GM19324 (cell line): ENCODE measurements around the gene KCNE1.
"Not testable (repeated sequence)": the region's sequence is repeated elsewhere in the genome, so short reads cannot be mapped to it uniquely, and the experiment has no call there.

Experiments
- ATAC-seq: cut with Tn5 transposase; IDR thresholded peaks from one replicate; pipeline ENCODE4 v1.9.1; 2021; ENCODE audit warnings: mild to moderate bottlenecking, moderate library complexity; ENCODE audit not compliant: unreplicated experiment, low FRiP score

KCNE1 gene

GRCh38 chr21:34517039-34517438, 5.0 kb upstream of the KCNE1 start:
- no peak for ATAC-seq

- no peak for ATAC-seq
Measured at GRCh38 chr21:34514576-34515115, 2.6 kb upstream of the KCNE1 start.

GRCh38 chr21:34513129-34513675, 1.2 kb upstream of the KCNE1 start:
- no peak for ATAC-seq

GRCh38 chr21:34511181-34511580, 829 bp downstream of the KCNE1 start:
- no peak for ATAC-seq

- ATAC-seq, result no peak
Measured at GRCh38 chr21:34510148-34511142, 1.6 kb downstream of the KCNE1 start.

GRCh38 chr21:34509151-34509550, 2.9 kb downstream of the KCNE1 start:
- no peak for ATAC-seq

- ATAC-seq, result no peak
Measured at GRCh38 chr21:34504595-34504994, 7.4 kb downstream of the KCNE1 start.

- no peak for ATAC-seq
Measured at GRCh38 chr21:34502480-34503106, 9.4 kb downstream of the KCNE1 start.

- no peak for ATAC-seq
Measured at GRCh38 chr21:34501716-34502115, 10.3 kb downstream of the KCNE1 start.

GRCh38 chr21:34500191-34500590, 11.8 kb downstream of the KCNE1 start:
- ATAC-seq, result no peak

- no peak for ATAC-seq
Measured at GRCh38 chr21:34499116-34499515, 12.9 kb downstream of the KCNE1 start.

GRCh38 chr21:34498623-34499022, 13.4 kb downstream of the KCNE1 start:
- ATAC-seq, result no peak

GRCh38 chr21:34483854-34484253, 28.2 kb downstream of the KCNE1 start:
- ATAC-seq, result not testable (repeated sequence)

GRCh38 chr21:34483435-34483834, 28.6 kb downstream of the KCNE1 start:
- not testable (repeated sequence) for ATAC-seq

GRCh38 chr21:34467333-34467732, 44.7 kb downstream of the KCNE1 start:
- not testable (repeated sequence) for ATAC-seq

GRCh38 chr21:34459426-34459825, 52.6 kb downstream of the KCNE1 start:
- ATAC-seq, result not testable (repeated sequence)

GRCh38 chr21:34458266-34458665, 53.7 kb downstream of the KCNE1 start:
- ATAC-seq, result not testable (repeated sequence)

GRCh38 chr21:34456180-34456579, 55.8 kb downstream of the KCNE1 start:
- ATAC-seq, result not testable (repeated sequence)

GRCh38 chr21:34455628-34456027, 56.4 kb downstream of the KCNE1 start:
- ATAC-seq, result not testable (repeated sequence)

GRCh38 chr21:34447018-34447417, 65.0 kb downstream of the KCNE1 start:
- not testable (repeated sequence) for ATAC-seq

- ATAC-seq, result not testable (repeated sequence)
Measured at GRCh38 chr21:34443486-34443885, 68.5 kb downstream of the KCNE1 start.
